ENCODE data around the gene CYP4F3.
"Not testable (repeated sequence)": the region's sequence is repeated elsewhere in the genome, so short reads cannot be mapped to it uniquely, and the experiment has no call there.

The CYP4F3 gene

DNA sequence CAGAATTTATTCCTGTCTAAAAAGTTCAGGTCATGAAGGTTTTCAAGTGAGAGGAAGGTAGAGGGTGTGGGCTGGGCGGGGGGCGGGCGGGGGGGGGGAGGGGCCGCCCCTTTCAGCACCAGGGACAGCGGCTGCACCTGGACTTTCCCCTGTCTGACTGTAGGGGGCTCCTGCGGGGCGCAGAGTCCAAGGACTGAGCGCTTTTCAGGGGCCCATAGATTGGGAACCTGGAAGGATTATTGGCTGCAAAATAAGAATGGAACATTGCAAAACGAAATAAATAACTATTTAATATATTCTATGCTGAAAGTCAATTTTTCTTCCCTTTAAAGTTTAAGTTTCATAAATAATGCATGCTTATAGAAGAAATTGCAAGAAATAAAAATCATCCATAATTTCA is 8.9 kb upstream of the CYP4F3 start:
- DNase-seq (ENCODE audit: low read depth in 2 of 2, low spot score in 1 of 2): no peak

- DNase-seq (ENCODE audit: low read depth in 2 of 2, low spot score in 1 of 2): no peak
Observed at GRCh38 chr19:15633082-15633835, 7.4 kb upstream of the CYP4F3 start.

DNA sequence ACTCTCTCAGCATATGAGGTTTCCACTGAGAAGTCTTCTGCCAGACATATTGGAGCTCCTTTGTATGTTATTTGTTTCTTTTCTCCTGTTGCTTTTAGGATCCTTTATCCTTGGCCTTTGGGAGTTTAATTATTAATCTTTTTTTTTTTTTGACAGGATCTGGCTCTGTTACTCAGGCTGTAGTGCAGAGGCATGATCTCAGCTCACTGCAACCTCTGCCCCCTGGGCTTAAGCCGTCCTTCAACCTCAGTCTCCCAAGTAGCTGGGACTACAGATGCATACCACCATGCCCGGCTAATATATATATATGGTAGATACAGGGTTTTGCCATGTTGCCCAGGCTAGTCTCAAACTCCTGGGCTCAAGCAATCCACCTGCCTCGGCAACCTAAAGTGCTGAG is 6.6 kb upstream of the CYP4F3 start:
- no peak for DNase-seq (ENCODE audit: low read depth in 2 of 2, low spot score in 1 of 2)

DNA sequence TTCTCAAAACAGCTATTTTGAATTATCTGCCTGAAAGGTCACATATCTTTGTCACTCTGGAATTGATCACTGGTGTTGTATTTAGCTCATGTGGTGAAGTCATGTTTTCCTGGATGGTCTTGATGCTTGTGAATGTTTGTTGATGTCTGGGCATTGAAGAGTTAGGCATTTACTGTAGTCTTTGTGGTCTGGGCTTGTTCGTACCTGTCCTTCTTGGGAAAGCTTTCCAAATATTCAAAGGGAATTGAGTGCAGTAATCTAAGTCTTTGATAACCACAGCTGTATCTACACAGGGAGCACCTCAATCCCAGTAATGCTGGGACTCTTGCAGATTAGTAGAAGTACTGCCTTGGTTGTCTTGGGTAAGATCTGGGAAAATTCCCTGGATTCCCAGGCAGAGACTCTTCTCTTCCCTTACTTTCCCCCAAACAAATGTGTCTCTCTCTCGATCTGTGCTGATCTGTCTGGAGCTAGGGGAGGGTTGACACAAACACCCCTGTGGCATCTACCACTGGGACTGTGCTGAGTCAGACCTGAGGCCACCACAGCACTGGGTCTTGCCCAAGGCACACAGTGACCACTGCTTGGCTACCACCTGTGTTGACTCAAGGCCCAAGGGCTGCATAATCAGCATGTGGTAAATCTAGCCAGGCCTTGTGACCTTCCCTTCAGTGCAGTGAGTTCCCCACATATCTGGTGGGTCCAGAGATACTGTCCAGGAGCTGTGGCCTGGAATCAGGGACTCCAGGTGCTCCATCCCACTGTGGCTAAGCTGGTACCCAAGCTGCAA is 5.5 kb upstream of the CYP4F3 start:
- DNase-seq (ENCODE audit: low read depth in 2 of 2, low spot score in 1 of 2): no peak

GRCh38 chr19:15636026-15636425 is 4.7 kb upstream of the CYP4F3 start:
- DNase-seq (ENCODE audit: low read depth in 2 of 2, low spot score in 1 of 2): no peak

GRCh38 chr19:15639596-15639995 is 1.1 kb upstream of the CYP4F3 start:
- DNase-seq (ENCODE audit: low read depth in 2 of 2, low spot score in 1 of 2): no peak

DNA sequence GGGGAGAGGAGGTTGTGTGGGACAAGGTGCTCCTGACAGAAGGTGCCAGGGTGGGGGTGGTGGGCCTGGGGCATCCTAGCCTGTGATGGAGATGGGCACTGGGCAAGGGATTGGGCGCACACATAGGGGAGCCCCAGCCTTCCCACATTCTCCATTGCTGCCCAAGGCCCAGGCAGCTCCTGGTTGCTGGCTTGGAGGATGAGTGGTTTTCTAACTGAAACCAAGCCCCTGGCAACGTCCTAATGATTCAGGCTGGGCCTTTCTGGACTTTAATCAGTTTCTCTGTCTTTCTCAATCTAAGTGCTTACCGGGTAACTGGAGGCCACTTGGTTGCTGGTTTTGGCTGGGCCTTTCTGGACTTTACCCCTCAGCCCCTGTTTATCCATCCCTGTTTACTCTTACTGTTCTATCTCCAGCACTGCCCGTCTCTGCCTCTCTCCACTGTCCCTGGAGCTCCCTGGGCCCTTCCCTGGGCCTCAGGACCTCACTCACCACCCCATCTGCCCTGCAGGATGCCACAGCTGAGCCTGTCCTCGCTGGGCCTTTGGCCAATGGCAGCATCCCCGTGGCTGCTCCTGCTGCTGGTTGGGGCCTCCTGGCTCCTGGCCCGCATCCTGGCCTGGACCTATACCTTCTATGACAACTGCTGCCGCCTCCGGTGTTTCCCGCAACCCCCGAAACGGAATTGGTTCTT is 354 bp downstream of the CYP4F3 start:
- no peak for DNase-seq (ENCODE audit: low read depth in 2 of 2, low spot score in 1 of 2)

DNA sequence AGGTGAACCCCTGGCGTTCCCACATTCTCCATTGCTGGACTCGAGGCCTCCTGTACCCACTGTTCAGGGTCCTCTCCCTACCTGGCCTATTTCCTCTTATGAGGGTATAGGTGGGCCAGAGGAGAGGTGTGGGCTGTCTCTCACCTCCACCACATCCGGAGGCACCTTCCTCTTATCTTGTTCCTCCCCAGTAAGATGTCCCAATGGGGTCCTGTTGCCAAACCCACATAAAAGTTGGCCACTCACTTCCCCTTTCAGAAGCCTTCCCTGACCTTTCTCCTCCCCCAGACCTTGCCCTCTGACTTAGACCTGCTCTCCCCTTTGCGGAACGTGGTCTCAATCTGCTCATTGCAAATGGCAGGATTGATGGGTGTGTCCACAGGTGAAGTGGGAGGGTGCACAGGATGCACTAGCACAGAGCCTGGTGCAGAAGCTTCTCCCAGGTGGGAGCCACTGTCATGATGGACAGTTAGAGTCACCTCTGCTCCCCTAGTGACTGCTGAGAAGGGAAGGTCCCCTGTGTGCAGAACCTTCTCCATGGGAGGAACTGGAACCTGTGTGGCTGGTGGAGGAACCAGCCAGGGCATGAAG is 1.3 kb downstream of the CYP4F3 start:
- DNase-seq (ENCODE audit: low read depth in 2 of 2, low spot score in 1 of 2): no peak

GRCh38 chr19:15642807-15643206 is 2.1 kb downstream of the CYP4F3 start:
- DNase-seq (ENCODE audit: low read depth in 2 of 2, low spot score in 1 of 2): no peak

GRCh38 chr19:15643387-15643786 is 2.7 kb downstream of the CYP4F3 start:
- no peak for DNase-seq (ENCODE audit: low read depth in 2 of 2, low spot score in 1 of 2)

DNA sequence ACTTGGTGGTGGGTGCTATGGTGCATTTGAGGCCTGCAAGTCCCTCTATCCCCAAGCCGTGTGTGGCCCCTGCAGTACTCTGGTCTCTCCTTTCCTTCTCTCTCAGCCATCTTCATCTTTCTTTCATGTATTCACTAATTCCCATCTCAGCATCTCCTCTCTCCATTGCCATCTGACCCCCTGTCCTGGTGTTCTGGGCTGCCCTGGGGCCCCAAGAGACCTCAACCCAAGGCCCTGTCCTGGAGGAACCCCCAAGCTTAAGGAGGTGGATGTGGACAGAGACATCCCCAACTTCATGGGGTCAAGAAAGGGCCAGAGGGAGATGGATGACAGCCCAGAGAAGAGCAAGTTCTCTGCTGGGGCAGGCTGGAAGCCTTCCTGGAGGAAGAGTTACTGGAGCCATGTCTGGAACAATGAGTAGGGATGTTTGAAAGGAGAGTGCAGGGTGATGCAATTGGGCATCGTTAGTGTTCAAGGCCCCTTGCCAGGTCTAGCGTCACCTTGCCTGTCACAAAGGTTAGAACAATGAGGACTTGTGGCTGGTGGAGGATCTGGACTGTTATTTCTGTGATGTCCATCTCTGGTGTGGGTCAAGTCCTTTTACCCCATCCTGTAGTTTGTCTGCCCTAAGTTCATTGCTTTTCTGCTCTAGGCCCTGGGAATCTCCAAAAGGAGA is 3.5 kb downstream of the CYP4F3 start:
- DNase-seq (ENCODE audit: low read depth in 2 of 2, low spot score in 1 of 2): no peak

- DNase-seq (ENCODE audit: low read depth in 2 of 2, low spot score in 1 of 2): no peak
Observed at GRCh38 chr19:15644816-15645215, 4.1 kb downstream of the CYP4F3 start.

GRCh38 chr19:15649526-15649925 is 8.8 kb downstream of the CYP4F3 start:
- no peak for DNase-seq (ENCODE audit: low read depth in 2 of 2, low spot score in 1 of 2)

DNA sequence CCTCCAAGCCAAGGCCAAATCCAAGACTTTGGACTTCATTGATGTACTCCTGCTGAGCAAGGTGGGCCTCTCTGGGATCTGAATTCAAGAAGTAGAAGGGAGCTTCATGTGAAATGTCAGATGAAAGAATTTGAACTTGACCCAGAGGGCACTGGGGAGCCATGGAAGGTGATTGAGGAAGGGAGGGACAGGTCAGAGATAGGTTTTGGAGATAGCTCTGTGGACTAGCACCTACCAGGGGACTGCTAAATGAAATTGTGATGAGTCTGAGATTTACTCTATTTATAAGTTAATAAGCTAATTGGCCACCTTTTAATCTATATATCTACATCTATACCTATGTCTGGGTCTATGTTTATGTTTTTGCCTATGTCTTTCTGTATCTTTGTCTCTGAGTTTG is 9.4 kb downstream of the CYP4F3 start:
- DNase-seq (ENCODE audit: low read depth in 2 of 2, low spot score in 1 of 2): not testable (repeated sequence)

GRCh38 chr19:15651791-15652190 is 11.1 kb downstream of the CYP4F3 start:
- DNase-seq (ENCODE audit: low read depth in 2 of 2, low spot score in 1 of 2): no peak

- no peak for DNase-seq (ENCODE audit: low read depth in 2 of 2, low spot score in 1 of 2)
Observed at GRCh38 chr19:15652559-15653278, 12.0 kb downstream of the CYP4F3 start.

GRCh38 chr19:15656467-15656866 is 15.8 kb downstream of the CYP4F3 start:
- no peak for DNase-seq (ENCODE audit: low read depth in 2 of 2, low spot score in 1 of 2)

DNA sequence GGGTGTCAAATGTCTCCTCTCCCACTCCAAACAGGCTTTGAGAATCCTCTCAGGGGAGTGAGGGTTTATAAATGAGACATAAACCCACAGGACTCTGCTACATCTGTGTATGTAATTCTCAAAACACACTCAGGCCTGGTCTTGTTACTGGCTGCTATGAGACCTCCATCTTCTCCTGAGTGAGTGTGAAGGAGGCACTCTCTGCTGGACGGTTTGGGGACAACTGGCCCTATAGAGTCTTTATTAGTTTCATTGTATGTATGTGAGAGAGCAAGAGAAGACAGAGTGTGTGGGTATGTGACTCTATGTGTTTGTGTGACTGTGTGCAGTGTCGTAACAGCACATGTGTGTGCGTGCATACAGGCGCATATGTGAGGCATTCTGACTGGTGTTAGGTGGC is 22.6 kb downstream of the CYP4F3 start:
- no peak for DNase-seq (ENCODE audit: low read depth in 2 of 2, low spot score in 1 of 2)

DNA sequence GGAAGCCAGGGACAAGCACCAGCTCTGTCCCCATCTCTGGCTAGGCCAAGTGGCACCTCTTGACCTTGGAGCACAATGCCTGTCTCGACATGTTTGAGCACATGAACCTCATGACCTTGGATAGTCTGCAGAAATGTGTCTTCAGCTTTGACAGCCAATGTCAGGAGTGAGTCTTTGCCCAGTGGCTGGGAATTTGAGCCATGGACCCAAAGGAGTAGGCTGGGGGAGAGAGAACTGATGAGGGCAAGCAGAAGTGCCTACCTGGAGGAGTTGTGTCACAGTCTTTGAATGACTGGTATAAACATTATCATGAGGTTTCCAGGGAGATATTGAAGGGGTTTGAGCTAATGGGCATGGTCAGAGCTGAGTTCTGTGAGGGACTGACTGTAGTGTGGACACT is 25.5 kb downstream of the CYP4F3 start:
- no peak for DNase-seq (ENCODE audit: low read depth in 2 of 2, low spot score in 1 of 2)

DNA sequence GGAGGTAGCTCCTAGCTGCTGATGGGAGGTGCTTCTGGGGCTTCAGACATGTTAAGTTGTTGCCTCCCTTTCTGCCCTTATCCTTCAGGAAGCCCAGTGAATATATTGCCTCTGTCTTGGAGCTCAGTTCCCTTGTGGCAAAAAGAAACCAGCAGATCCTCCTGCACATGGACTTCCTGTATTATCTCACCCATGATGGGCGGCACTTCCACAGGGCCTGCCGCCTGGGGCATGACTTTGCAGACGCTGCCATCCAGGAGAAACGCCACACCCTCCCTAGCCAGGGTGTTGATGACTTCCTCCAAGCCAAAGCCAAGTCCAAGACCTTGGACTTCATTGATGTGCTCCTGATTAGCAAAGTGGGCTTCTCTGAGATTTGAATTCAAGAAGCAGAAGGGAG is 26.2 kb downstream of the CYP4F3 start:
- no peak for DNase-seq (ENCODE audit: low read depth in 2 of 2, low spot score in 1 of 2)
